SJCRH30 (cell line): Measurements from ENCODE around the gene SRPX2. TPM values are rescaled to one million over a fixed set of nuclear protein-coding genes. Genes with fewer than 3 reads are reported as not detected.

Source experiments
- DNase-seq, 2 experiments: peaks; one replicate each; pipeline ENCODE4 v3.0.0-alpha.2; 2015 to 2020
- H3K27ac ChIP-seq: fragments of 250-450 bp; sonication (Bioruptor Pico); 2 replicates; pipeline ENCODE4 v1.5.1; 2020; ENCODE audit warnings: mild to moderate bottlenecking, moderate library complexity
- H3K27me3 ChIP-seq: fragments of 250-450 bp; sonication (Bioruptor Pico); 2 replicates; pipeline ENCODE4 v1.5.1; 2020; ENCODE audit warnings: mild to moderate bottlenecking, moderate library complexity
- H3K36me3 ChIP-seq: fragments of 250-450 bp; sonication (Bioruptor Pico); 2 replicates; pipeline ENCODE4 v1.5.1; 2020; ENCODE audit warnings: mild to moderate bottlenecking, moderate library complexity
- H3K4me1 ChIP-seq: fragments of 250-450 bp; sonication (Bioruptor Pico); 2 replicates; pipeline ENCODE4 v1.5.1; 2020; ENCODE audit warnings: mild to moderate bottlenecking, moderate library complexity
- H3K4me3 ChIP-seq: fragments of 250-450 bp; sonication (Bioruptor Pico); 2 replicates; pipeline ENCODE4 v1.5.1; 2020; ENCODE audit warnings: mild to moderate bottlenecking, moderate library complexity
- H3K9me3 ChIP-seq: fragments of 250-450 bp; sonication (Bioruptor Pico); replicated peaks from 2 replicates; pipeline ENCODE4 v1.5.1; 2020; ENCODE audit warnings: mild to moderate bottlenecking, moderate library complexity
- total RNA-seq: library from RNA; depleted of rRNA; stranded (reverse); fragments of >200 nt; shearing (Covaris generic); gene quantifications from 2 replicates; pipeline ENCODE4 v1.2.3, GENCODE V29; 2014; rRNA removed

Gene SRPX2, protein sequence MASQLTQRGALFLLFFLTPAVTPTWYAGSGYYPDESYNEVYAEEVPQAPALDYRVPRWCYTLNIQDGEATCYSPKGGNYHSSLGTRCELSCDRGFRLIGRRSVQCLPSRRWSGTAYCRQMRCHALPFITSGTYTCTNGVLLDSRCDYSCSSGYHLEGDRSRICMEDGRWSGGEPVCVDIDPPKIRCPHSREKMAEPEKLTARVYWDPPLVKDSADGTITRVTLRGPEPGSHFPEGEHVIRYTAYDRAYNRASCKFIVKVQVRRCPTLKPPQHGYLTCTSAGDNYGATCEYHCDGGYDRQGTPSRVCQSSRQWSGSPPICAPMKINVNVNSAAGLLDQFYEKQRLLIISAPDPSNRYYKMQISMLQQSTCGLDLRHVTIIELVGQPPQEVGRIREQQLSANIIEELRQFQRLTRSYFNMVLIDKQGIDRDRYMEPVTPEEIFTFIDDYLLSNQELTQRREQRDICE
- 0.97 and 1.3 TPM in 2 replicates for total RNA-seq

DNA sequence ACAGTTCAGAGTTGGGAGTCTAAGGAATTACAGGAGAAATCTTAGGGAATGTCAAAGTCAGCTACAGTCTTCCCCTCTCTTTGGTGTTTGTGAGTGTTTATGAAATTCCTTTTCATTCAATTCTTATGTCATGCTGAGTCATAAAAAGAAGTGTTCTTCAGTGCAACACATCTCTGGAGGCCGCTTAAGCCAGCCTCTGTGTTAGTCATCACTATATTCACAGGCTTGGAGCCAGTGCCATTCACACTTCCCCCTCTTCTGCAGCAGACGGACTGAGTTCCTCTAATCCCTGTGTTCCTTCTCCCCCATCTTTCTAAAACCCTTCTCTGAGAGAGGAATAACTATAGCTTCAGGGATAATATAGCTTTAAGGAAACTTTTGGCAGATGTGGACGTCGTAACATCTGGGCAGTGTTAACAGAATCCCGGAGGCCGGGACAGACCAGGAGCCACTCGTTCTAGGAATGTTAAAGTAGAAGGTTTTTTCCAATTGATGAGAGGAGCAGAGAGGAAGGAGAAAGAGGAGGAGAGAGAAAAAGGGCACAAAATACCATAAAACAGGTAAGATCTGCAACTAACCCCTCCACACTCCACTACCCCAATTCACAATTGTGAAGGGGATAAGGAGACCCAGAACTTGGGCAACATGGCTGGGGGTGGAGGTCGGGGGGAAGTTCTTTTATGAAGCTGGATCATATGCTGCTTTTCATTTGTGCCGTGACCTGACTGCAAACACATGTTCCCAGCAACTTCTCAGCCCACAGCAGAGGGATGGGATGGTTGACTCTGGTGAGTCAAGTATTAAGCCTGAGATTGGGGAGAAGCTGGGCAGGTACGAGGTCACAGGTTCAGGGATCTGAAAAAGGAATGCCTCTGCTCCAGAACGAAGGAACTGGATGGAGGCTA lies at the start of gene SRPX2:
TSS of gene SRPX2 (plus strand) at position 244 of the 905 bp plus-strand sequence. CDS start 2,124 bp downstream, outside the sequence.
- Histone ChIP-seq H3K9me3 (no peaks in the 10 kb centered on the region), H3K4me1 (peaks cover 46% of the 10 kb centered on the region), H3K27ac (no peak within 1 kb of the TSS; the same call in 1 of the 2 replicates), H3K36me3 (no peaks in the 10 kb centered on the region), H3K27me3 (no peaks in the 10 kb centered on the region), H3K4me3 (no peak within 1 kb of the TSS)
- DNase-seq: peak; percentile 35 to 48

DNA sequence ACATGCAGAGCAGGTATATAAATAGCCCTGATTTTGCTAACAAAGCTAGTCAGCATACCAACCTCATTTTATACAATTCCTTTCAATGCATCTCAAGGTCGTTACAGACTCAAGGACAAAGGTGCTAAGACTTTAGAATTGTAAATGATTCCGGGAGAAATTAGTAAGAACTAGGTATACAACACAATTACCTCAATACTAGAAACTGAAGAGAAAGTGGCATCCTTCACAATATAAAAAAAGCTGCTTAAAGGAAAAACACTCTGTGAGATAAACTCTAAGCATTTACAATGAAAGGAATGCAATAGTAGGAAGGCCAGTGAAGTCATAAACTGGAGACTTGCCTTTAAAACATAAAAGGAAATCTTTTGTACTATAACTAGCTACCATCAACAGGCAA lies 47.4 kb upstream of the SRPX2 start:
- Histone ChIP-seq H3K9me3 (no peaks in the 10 kb centered on the region), H3K36me3 (no peaks in the 10 kb centered on the region), H3K27me3 (no peaks in the 10 kb centered on the region), H3K27ac (no peak overlapping the region), H3K4me1 (no peaks in the 10 kb centered on the region), H3K4me3 (no peak overlapping the region)
- no peak for DNase-seq

DNA sequence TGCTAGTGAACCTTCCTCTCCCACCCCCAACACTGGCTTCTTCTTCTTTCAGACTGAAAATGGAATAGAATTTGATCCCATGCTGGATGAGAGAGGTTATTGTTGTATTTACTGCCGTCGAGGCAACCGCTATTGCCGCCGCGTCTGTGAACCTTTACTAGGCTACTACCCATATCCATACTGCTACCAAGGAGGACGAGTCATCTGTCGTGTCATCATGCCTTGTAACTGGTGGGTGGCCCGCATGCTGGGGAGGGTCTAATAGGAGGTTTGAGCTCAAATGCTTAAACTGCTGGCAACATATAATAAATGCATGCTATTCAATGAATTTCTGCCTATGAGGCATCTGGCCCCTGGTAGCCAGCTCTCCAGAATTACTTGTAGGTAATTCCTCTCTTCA lies 44.5 kb upstream of the SRPX2 start:
- DNase-seq: no peak
- Histone ChIP-seq H3K36me3 (no peaks in the 10 kb centered on the region), H3K27me3 (no peaks in the 10 kb centered on the region), H3K9me3 (no peaks in the 10 kb centered on the region), H3K27ac (no peak overlapping the region), H3K4me3 (no peak overlapping the region), H3K4me1 (no peaks in the 10 kb centered on the region)

DNA sequence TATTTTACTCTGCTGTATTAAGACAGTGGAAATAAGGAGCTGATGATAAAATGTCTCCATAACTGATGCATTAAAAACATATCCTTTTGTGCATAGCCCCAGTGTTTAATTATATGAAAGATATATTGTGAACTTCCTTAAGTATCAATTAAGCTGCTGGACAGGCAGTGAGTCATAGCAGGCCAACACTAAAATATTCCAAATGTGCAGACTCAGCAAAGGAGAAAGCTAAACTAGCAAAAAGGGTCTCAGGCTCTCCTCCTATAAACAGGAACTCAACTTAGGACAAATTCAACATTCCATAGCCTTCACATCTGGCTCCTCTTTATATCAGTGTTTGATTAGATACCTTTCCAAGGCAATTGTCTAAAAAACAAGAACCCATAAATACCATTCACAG lies 43.7 kb upstream of the SRPX2 start:
- H3K36me3 ChIP-seq: no peaks in the 10 kb centered on the region
- H3K9me3 ChIP-seq: no peaks in the 10 kb centered on the region
- H3K4me3 ChIP-seq: no peak overlapping the region
- DNase-seq: no peak
- no peaks in the 10 kb centered on the region for H3K4me1 ChIP-seq
- H3K27ac ChIP-seq: no peak overlapping the region
- no peaks in the 10 kb centered on the region for H3K27me3 ChIP-seq

DNA sequence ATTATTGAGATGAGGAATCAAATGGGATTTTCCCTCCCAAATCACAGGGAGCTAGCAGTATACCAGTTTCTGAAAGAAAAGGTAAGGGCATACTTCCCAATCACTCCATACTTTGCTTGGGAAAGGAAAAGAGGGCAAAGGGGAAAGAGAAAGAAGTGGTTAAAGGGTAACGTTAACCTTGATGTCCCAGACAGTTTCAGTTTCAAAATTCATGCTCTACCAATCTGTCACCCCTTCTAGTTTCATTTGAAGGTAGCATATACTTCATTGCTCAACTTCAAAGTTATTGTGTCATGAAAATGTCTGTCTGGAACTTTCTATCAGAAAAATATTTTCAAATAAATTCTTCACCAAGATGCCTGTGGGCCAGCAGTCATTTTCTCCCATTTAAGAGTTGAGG lies 43.2 kb upstream of the SRPX2 start:
- H3K4me1 ChIP-seq: no peaks in the 10 kb centered on the region
- DNase-seq: no peak
- H3K27me3 ChIP-seq: no peaks in the 10 kb centered on the region
- no peaks in the 10 kb centered on the region for H3K9me3 ChIP-seq
- no peaks in the 10 kb centered on the region for H3K36me3 ChIP-seq
- H3K4me3 ChIP-seq: no peak overlapping the region
- no peak overlapping the region for H3K27ac ChIP-seq

DNA sequence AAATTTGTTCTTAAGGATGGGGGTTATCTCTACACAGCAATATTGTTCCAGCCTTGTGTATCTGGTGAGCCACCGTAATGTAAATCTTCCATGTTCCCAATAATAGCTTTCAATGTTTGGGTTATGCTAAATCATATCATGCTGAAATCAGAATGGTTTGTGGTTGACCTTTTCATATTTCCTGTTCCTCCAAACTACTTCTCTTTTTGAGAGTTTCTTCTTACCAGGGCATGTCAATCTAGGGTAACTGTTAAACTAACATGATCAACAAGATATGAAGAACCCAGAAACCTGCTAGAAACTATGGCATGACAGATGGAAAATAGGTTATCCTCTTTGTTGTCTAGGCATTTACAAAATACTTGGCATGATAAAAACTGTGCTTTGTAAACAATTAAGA lies 37.2 kb upstream of the SRPX2 start:
- no peak overlapping the region for H3K27ac ChIP-seq
- H3K4me3 ChIP-seq: no peak overlapping the region
- H3K27me3 ChIP-seq: no peaks in the 10 kb centered on the region
- H3K9me3 ChIP-seq: no peaks in the 10 kb centered on the region
- DNase-seq: no peak
- no peaks in the 10 kb centered on the region for H3K36me3 ChIP-seq
- H3K4me1 ChIP-seq: no peaks in the 10 kb centered on the region

DNA sequence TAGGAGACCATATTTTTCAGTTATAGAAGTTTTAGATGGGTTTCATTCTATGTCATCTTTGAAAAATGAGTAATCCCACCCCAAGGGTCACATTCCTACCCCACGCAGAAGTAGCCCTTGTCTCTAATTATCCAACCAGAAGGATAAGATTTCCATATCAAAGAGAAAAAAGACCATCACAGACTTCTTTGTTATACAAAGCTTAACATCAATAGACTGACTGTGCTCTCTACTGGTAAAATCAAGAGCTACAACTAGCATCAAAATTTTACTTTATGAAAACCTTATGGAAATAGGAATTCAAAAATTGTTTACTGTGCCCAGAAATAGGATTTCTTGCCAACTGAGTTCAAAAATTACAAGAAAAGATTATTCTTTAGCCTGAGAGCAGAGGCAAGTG lies 34.4 kb upstream of the SRPX2 start:
- H3K27ac ChIP-seq: no peak overlapping the region
- DNase-seq: no peak
- no peaks in the 10 kb centered on the region for H3K27me3 ChIP-seq
- H3K4me1 ChIP-seq: no peaks in the 10 kb centered on the region
- H3K36me3 ChIP-seq: no peaks in the 10 kb centered on the region
- no peaks in the 10 kb centered on the region for H3K9me3 ChIP-seq
- H3K4me3 ChIP-seq: no peak overlapping the region

DNA sequence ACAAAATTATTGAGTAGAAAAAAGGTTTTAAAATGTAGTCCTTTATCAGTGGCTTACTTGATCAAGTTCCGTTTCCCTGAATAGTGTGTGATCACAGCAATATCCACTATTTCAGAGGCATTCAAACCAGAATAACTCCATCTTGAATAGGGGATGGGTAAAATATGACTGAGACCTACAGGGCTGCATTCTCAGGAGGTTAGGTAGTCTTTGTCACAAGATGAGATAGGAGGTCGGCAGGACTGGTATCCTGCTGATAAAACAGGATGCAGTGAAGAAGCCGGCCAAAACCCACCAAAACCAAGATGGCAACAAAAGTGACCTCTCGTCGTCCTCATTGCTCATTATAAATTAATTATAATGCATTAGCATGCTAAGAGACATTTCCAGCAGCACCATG lies 32.0 kb upstream of the SRPX2 start:
- H3K4me3 ChIP-seq: no peak overlapping the region
- no peaks in the 10 kb centered on the region for H3K9me3 ChIP-seq

DNA sequence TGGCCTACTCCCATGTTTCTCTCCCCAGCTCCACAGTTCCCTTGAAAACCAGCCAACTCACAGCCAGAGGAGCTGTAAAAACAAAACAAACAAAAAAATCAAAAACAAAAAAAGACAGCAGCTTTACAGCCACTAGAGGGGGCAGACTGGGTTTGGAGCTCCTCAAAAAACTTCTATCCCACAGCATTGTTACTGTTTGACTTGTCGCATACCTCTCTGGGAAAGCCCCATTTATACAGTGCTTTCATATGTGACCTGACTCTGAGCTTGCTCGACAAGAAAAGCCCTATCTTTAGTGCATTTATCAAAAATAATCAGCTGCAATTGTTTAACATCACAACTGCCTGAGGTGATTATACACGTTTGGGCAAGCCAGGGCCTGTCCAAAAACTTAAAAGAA lies 29.0 kb upstream of the SRPX2 start:
- H3K9me3 ChIP-seq: no peaks in the 10 kb centered on the region
- H3K27me3 ChIP-seq: no peaks in the 10 kb centered on the region
- H3K4me1 ChIP-seq: no peaks in the 10 kb centered on the region
- peak; percentile 27 to 56 for DNase-seq
- no peaks in the 10 kb centered on the region for H3K36me3 ChIP-seq
- H3K27ac ChIP-seq: no peak overlapping the region
- no peak overlapping the region for H3K4me3 ChIP-seq

More for the DNA sequence above, 32.0 kb upstream of the SRPX2 start:
- Histone ChIP-seq H3K27ac (no peak overlapping the region), H3K4me1 (no peaks in the 10 kb centered on the region), H3K27me3 (no peaks in the 10 kb centered on the region), H3K36me3 (no peaks in the 10 kb centered on the region)
- no peak for DNase-seq

DNA sequence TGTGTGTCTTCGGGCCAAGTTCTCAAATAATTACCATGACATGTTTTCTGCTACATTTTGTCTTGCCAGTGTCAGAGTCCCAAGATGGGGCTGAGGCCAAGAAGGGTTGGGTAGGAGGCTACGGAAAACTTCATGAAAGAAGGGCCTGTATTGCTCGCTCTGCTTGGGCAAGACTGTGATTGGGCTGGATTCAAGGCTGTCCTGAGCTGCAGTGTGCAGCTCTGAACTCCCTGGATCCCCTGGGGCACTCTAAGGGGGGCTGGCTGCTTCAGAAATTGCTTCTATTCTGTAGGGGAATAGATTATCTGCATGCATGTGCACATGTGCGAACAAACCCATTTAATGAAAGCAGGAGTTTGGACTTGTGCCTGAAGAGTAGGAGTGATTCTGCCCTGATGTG lies 21.0 kb upstream of the SRPX2 start:
- H3K27me3 ChIP-seq: no peaks in the 10 kb centered on the region
- H3K27ac ChIP-seq: no peak overlapping the region
- H3K36me3 ChIP-seq: no peaks in the 10 kb centered on the region
- no peak for DNase-seq
- H3K4me3 ChIP-seq: no peak overlapping the region
- no peaks in the 10 kb centered on the region for H3K9me3 ChIP-seq
- H3K4me1 ChIP-seq: peaks cover 11% of the 10 kb centered on the region; the same call in 1 of the 2 replicates

DNA sequence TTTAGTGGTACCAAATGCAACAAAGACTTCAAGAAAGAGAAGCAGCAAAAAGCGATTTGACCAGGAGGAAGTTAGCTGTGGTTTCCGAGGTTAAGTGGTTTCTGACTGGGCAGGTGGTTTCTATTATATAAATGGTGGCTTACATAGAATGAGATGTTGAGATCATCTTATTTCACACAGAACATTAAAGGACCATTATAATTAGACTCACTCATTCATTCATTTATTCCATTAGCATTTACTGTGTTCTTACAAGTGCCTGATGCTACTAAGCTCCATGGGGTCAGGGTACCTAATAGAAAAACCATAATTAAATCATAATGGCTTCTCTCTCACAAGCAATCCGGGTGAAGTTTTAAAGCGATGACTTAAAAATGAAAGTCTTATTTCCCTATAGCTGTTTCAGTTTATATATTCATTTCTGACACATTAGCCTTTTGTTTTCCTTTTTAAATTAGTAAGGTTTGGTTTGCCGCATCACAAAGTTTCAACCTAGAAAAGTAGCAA lies 18.0 kb upstream of the SRPX2 start:
- no peaks in the 10 kb centered on the region for H3K9me3 ChIP-seq
- DNase-seq: peak in 1 of 2 experiments; percentile 36

DNA sequence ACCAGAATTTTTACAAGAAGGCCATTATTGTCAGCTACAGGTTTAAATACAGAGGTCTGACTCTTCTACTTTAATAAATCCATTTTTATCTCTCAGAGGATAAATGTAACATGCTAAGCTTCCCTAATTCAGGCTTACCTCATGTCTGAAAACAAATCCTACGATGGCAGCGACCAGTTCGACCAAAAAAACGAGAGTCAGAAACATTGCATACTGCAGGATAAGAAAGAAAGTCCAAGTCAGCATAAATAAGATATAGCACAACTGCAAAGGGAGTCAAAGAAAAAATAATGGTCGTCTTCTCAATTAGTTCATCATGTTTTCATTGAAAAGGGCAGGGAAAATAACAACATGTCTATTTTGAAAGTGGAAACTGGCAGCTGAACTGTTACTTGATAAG lies 9.0 kb upstream of the SRPX2 start:
- H3K27me3 ChIP-seq: no peaks in the 10 kb centered on the region
- no peaks in the 10 kb centered on the region for H3K9me3 ChIP-seq
- H3K4me3 ChIP-seq: no peak overlapping the region
- DNase-seq: no peak
- no peak overlapping the region for H3K27ac ChIP-seq
- peaks cover 7% of the 10 kb centered on the region for H3K4me1 ChIP-seq
- H3K36me3 ChIP-seq: peaks cover 8% of the 10 kb centered on the region; the same call in 1 of the 2 replicates

More for the DNA sequence above, 18.0 kb upstream of the SRPX2 start:
- Histone ChIP-seq H3K4me1 (peaks cover 11% of the 10 kb centered on the region; the same call in 1 of the 2 replicates), H3K27me3 (no peaks in the 10 kb centered on the region), H3K4me3 (no peak overlapping the region), H3K27ac (no peak overlapping the region), H3K36me3 (peaks cover 3% of the 10 kb centered on the region; the same call in 1 of the 2 replicates)

DNA sequence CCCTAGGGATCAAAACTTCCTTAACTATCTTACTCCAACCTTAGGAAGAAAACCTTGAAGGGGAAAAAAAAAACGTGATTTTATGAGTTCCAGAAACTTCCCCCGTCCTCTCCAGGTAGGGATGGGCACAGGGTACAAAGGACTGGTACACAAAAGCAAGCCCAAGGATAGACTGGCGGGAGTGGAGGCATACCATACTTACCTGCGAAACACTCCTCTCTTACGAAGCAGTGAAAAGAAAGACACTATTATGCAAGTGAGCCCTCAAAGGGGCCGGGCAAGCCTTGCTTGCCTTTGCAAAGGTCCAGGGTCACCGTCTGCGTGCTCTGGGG lies 8.0 kb upstream of the SRPX2 start:
- no peaks in the 10 kb centered on the region for H3K27me3 ChIP-seq
- peak overlapping the region; percentile 85 for H3K4me3 ChIP-seq
- peaks cover 8% of the 10 kb centered on the region; the same call in 1 of the 2 replicates for H3K36me3 ChIP-seq
- peaks cover 7% of the 10 kb centered on the region for H3K4me1 ChIP-seq
- no peak for DNase-seq
- peak overlapping the region; percentile 76 for H3K27ac ChIP-seq
- no peaks in the 10 kb centered on the region for H3K9me3 ChIP-seq

DNA sequence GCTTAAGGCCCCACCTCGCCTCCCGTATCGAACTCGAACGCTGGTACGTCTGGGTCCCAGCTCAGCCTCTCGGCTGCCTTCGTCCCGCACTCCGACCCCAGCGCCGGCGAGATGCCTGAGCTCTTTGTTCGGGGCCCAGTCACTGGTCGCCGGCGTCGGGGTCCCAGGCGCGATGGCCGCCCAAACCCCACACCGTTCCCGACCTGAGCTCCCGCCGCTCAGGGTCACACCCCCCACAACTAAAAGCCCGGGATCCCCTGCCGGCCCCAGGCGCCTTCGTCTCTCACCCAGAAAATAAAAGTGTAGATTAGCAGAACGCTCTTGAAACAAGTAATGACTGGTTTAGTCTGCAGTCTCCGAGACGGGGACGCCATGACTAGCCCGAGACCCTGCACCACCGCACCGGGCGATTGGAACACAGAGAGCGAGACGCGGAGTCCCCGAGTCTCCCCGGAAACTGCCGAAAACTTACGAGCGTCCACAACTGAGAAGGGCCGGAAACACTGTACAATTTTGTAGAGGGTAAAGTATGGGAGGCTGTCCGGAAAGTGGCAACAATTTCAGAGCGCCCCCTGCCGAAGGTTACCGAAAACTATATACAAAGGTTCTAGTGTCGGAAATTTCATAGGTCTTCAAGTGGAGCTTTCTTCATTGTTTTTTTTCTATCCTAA lies 7.5 kb upstream of the SRPX2 start, which contains the start of gene TSPAN6:
TSS of gene TSPAN6 (minus strand) at position 486 of the 671 bp plus-strand sequence. CDS start at position 374, 112 bp downstream.
- DNase-seq: peak; percentile 89 to 96
- peak within 1 kb of the TSS; percentile 85 for H3K4me3 ChIP-seq
- peaks cover 7% of the 10 kb centered on the region for H3K4me1 ChIP-seq
- H3K27ac ChIP-seq: peak within 1 kb of the TSS; percentile 76
- H3K9me3 ChIP-seq: no peaks in the 10 kb centered on the region
- H3K27me3 ChIP-seq: no peaks in the 10 kb centered on the region
- peaks cover 8% of the 10 kb centered on the region; the same call in 1 of the 2 replicates for H3K36me3 ChIP-seq
